NT2/D1 (cell line): ENCODE data around the gene DUSP5.

Source experiments
- DNase-seq: peaks from one replicate; pipeline ENCODE4 v3.0.0-alpha.2; 2011; ENCODE audit warnings: low read depth, low spot score
- H3K27me3 ChIP-seq: 2 replicates; pipeline ENCODE4 v1.6.0; 2011; ENCODE audit warnings: mild to moderate bottlenecking; ENCODE audit not compliant: insufficient read length, insufficient read depth
- H3K36me3 ChIP-seq: 2 replicates; pipeline ENCODE4 v1.6.1; 2011; ENCODE audit warnings: mild to moderate bottlenecking, low read length, mixed read lengths; ENCODE audit not compliant: insufficient read depth, insufficient read length
- H3K4me1 ChIP-seq: 2 replicates; pipeline ENCODE4 v1.5.1; 2011; ENCODE audit not compliant: insufficient read depth, insufficient read length
- H3K4me3 ChIP-seq: 2 replicates; pipeline ENCODE4 v1.5.1; 2011; ENCODE audit warnings: low read depth; ENCODE audit not compliant: insufficient read length
- H3K9ac ChIP-seq: 2 replicates; pipeline ENCODE4 v1.6.0; 2011; ENCODE audit warnings: low read depth; ENCODE audit not compliant: insufficient read length
- H3K9me3 ChIP-seq: 2 replicates; pipeline ENCODE4 v1.5.1; 2011; ENCODE audit warnings: mild to moderate bottlenecking, low read length; ENCODE audit not compliant: insufficient read depth
- SUZ12 ChIP-seq: IDR thresholded peaks from 2 replicates; pipeline ENCODE4 v1.6.1; 2011; ENCODE audit not compliant: insufficient read length, insufficient read depth; ENCODE audit errors: extremely low read depth
- YY1 ChIP-seq: IDR thresholded peaks from 2 replicates; pipeline ENCODE4 v1.6.1; 2011; ENCODE audit not compliant: insufficient read length, insufficient read depth
- ZNF274 ChIP-seq: IDR thresholded peaks from 2 replicates; pipeline ENCODE4 v1.6.1; 2011; ENCODE audit warnings: mild to moderate bottlenecking, low read depth, low read length

DUSP5 gene

DNA sequence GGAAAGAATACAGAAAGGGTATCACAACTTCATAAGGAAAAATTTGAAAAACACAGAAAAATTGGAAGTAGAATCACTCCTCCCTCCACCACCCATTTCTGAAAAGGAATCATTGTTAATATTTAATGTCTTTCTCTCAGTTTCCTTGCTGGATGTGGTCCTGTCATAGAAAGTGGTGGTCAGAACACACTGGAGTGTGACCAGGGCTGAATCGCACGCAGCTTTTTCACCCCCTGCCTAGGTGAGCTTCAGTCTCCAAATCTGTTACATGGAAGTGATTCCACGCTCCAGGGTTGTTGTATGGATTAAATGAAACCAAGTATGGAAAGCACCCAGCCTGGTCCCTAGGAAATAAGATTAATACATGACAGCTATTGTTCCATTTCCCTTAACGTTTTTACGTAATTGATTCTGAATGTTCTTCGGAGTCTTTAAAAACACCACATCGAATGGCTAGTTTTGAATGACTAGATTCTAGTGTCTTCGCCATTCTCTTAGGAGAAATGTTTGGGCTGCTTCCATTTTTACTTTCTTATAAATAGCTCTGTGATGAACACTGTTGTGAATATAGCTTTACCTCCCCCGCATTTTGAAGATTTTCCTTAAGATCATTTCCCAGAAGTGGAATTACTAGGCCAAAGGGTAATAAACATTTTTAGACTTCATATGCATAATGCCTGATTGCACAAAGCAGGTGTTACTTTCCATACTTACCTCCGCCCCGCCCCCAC, 10.9 kb upstream of the DUSP5 start:
- Histone ChIP-seq H3K36me3 (no peaks in the 10 kb centered on the region), H3K4me3 (no peak overlapping the region), H3K27me3 (no peaks in the 10 kb centered on the region), H3K9me3 (no peaks in the 10 kb centered on the region), H3K9ac (no peak overlapping the region), H3K4me1 (peaks cover 3% of the 10 kb centered on the region)
- no peak for DNase-seq
- TF ChIP-seq YY1: no peak
- TF ChIP-seq ZNF274: no peak
- TF ChIP-seq SUZ12: no peak

DNA sequence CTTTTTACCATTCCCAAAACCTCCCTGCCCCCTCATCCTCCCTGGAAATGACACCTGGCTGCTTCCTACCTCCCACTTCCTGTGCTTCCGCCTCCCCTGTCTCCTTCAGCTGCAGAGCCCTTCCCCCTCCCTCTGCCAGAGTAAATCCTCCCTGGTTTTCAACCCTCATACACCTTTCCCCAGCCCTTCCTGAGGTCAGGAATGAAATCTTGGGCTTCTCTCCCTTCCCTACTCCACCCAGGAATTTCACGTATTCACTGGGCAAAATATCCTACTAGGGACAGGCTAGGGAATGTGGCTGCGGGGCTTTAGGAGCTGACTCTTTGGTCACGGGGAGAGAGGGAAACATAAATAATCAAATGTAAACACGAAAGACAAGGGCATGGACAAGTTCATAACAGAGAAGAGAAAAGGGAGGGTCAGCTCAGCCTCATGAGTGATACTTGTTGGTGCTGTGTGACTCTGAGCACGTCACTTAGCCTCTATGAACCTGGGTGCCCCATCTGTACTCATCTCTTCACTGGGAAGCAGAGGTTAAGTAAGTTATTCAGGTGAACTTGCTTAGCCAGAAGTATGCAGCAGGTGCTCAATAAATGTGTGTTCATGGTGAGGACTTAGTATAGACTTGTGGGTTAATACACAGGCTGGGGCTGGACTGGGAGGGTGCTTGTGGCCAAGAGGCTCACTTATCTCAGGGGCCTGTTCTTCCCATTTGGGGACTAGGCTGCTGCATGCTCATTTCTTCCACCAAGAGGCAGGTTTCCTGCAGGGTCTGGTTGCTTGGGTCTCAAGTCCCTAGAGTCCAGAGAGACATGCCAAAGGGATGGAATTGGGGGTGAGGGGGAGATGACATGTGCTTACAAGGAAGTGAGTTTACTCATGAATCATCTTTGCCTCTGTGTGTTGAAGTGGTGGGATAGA, 10.0 kb upstream of the DUSP5 start:
- H3K9me3 ChIP-seq: no peaks in the 10 kb centered on the region
- H3K4me1 ChIP-seq: peaks cover 3% of the 10 kb centered on the region
- no peak overlapping the region for H3K4me3 ChIP-seq
- no peak for DNase-seq
- H3K36me3 ChIP-seq: no peaks in the 10 kb centered on the region
- TF ChIP-seq YY1: no peak
- TF ChIP-seq SUZ12: no peak
- TF ChIP-seq ZNF274: no peak
- no peak overlapping the region for H3K9ac ChIP-seq
- no peaks in the 10 kb centered on the region for H3K27me3 ChIP-seq

- Histone ChIP-seq H3K36me3 (no peaks in the 10 kb centered on the region), H3K9ac (no peak overlapping the region), H3K4me3 (no peak overlapping the region), H3K27me3 (no peaks in the 10 kb centered on the region), H3K4me1 (peaks cover 3% of the 10 kb centered on the region), H3K9me3 (no peaks in the 10 kb centered on the region)
- no peak for TF ChIP-seq YY1
- TF ChIP-seq ZNF274: no peak
- no peak for TF ChIP-seq SUZ12
- DNase-seq: no peak
Observed at GRCh38 chr10:110488332-110488681, 9.4 kb upstream of the DUSP5 start.

GRCh38 chr10:110488940-110489339, 8.8 kb upstream of the DUSP5 start:
- peaks cover 3% of the 10 kb centered on the region for H3K4me1 ChIP-seq
- TF ChIP-seq SUZ12 (no peak), ZNF274 (no peak)
- no peak for DNase-seq

GRCh38 chr10:110490640-110491039, 7.1 kb upstream of the DUSP5 start:
- TF ChIP-seq SUZ12 (no peak), YY1 (no peak), ZNF274 (no peak)

More at GRCh38 chr10:110488940-110489339, 8.8 kb upstream of the DUSP5 start:
- Histone ChIP-seq H3K27me3 (no peaks in the 10 kb centered on the region), H3K9me3 (no peaks in the 10 kb centered on the region), H3K4me3 (no peak overlapping the region), H3K36me3 (no peaks in the 10 kb centered on the region), H3K9ac (no peak overlapping the region)

DNA sequence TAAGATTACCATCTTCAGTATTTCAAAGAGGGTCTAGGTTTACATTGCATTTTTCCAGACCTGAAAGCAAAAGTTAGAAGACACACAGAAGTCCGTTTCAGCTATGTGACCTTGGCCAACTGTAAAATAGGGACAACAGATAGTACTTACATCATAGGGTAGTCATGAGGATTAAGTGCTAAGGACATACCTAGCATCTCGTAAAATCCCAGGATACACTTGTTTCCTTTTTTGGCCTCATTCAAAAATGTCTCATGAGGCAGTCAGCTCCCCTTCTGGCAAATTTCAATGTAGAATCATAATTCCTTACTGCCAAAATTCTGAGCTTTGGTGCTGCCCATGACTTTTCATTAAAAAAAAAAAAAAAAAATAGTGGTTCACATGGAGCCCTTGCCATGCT, 6.4 kb upstream of the DUSP5 start:
- TF ChIP-seq ZNF274 (no peak), YY1 (no peak), SUZ12 (no peak)
- no peak overlapping the region for H3K9ac ChIP-seq
- no peaks in the 10 kb centered on the region for H3K36me3 ChIP-seq
- H3K27me3 ChIP-seq: peaks cover 8% of the 10 kb centered on the region
- H3K4me3 ChIP-seq: no peak overlapping the region
- H3K4me1 ChIP-seq: peaks cover 9% of the 10 kb centered on the region
- DNase-seq: no peak
- no peaks in the 10 kb centered on the region for H3K9me3 ChIP-seq

More at GRCh38 chr10:110490640-110491039, 7.1 kb upstream of the DUSP5 start:
- Histone ChIP-seq H3K27me3 (peaks cover 1% of the 10 kb centered on the region), H3K4me3 (no peak overlapping the region), H3K9me3 (no peaks in the 10 kb centered on the region), H3K36me3 (no peaks in the 10 kb centered on the region), H3K4me1 (peaks cover 5% of the 10 kb centered on the region), H3K9ac (no peak overlapping the region)
- DNase-seq: no peak

GRCh38 chr10:110492069-110492822, 5.5 kb upstream of the DUSP5 start:
- TF ChIP-seq ZNF274: no peak
- no peak for TF ChIP-seq SUZ12
- no peak for TF ChIP-seq YY1
- Histone ChIP-seq H3K36me3 (no peaks in the 10 kb centered on the region), H3K9ac (no peak overlapping the region), H3K27me3 (peaks cover 17% of the 10 kb centered on the region), H3K4me1 (peaks cover 10% of the 10 kb centered on the region), H3K4me3 (no peak overlapping the region), H3K9me3 (no peaks in the 10 kb centered on the region)
- no peak for DNase-seq
